Measurements from ENCODE around the gene TAF15.

The TAF15 gene

GRCh38 chr17:35865412-35866340 lies 56.4 kb downstream of the TAF15 start:
- Histone ChIP-seq H3K79me1 (ENCODE audit: low read depth, low read length) (no peaks in the 10 kb centered on the region), H3K18ac (ENCODE audit: low read length) (no peak overlapping the region)
- no CpG with 5 or more reads among the region's 3 CpGs for WGBS, 2 donors (ENCODE audit: extremely low coverage in 2 of 2, insufficient read length in 2 of 2, insufficient replicate concordance in 1 of 2)

GRCh38 chr17:35866341-35866950 lies 57.2 kb downstream of the TAF15 start:
- H3K4me3 ChIP-seq (ENCODE audit: low read length in 2 of 2), result no peak overlapping the region
- no peaks in the 10 kb centered on the region for H3K79me1 ChIP-seq (ENCODE audit: low read depth, low read length)
- H2AK5ac ChIP-seq (ENCODE audit: low read depth, low read length), result no peak overlapping the region
- H3K4me1 ChIP-seq (ENCODE audit: control insufficient read depth in 2 of 2, insufficient read depth in 1 of 2, low read depth in 1 of 2, low read length in 2 of 2), result no peaks in the 10 kb centered on the region
- H4K91ac ChIP-seq (ENCODE audit: low read depth, low read length, poor library complexity), result no peak overlapping the region
- H3K9ac ChIP-seq (ENCODE audit: low read depth, low read length, poor library complexity), result no peak overlapping the region
- no peak overlapping the region for H3K27ac ChIP-seq (replicated peaks; ENCODE audit: low read length)
- H3K4ac ChIP-seq (ENCODE audit: low read length), result no peak overlapping the region
- H2BK12ac ChIP-seq (ENCODE audit: low read length), result no peak overlapping the region
- H2BK15ac ChIP-seq (ENCODE audit: low read length), result no peak overlapping the region
- H3K27me3 ChIP-seq (ENCODE audit: control insufficient read depth in 3 of 3, insufficient read depth in 3 of 3, low read depth in 1 of 3, low read length in 3 of 3), result no peaks in the 10 kb centered on the region
- H4K8ac ChIP-seq (ENCODE audit: low read depth, low read length), result no peak overlapping the region
- WGBS, 2 donors (ENCODE audit: extremely low coverage in 2 of 2, insufficient read length in 2 of 2, insufficient replicate concordance in 1 of 2), result no CpG with 5 or more reads among the region's 1 CpG
- DNase-seq (ENCODE audit: low spot score), result no peak
- H3K36me3 ChIP-seq (replicated peaks in 1 of 2; ENCODE audit: control insufficient read depth in 2 of 2, insufficient read depth in 2 of 2, low read length in 2 of 2), result no peaks in the 10 kb centered on the region
- no peaks in the 10 kb centered on the region for H3K9me3 ChIP-seq (replicated peaks in 1 of 2; ENCODE audit: control insufficient read depth in 2 of 2, insufficient read depth in 1 of 2, low read depth in 1 of 2, low read length in 2 of 2)
- no peak overlapping the region for H3K23ac ChIP-seq (ENCODE audit: low read depth, low read length, poor library complexity)
- no peak overlapping the region for H2BK120ac ChIP-seq (ENCODE audit: low read depth, low read length)
- H2AFZ ChIP-seq (ENCODE audit: low read length), result no peak overlapping the region
- H3K4me2 ChIP-seq (ENCODE audit: insufficient read depth, low read length, poor library complexity, severe bottlenecking), result no peak overlapping the region
- H3K18ac ChIP-seq (ENCODE audit: low read length), result no peak overlapping the region
- H2BK5ac ChIP-seq (ENCODE audit: low read length), result no peak overlapping the region
- H3K14ac ChIP-seq (ENCODE audit: low read length), result no peak overlapping the region

More at GRCh38 chr17:35865412-35866340, 56.4 kb downstream of the TAF15 start:
- no peak overlapping the region for H4K8ac ChIP-seq (ENCODE audit: low read depth, low read length)
- H2BK12ac ChIP-seq (ENCODE audit: low read length), result no peak overlapping the region
- no peak overlapping the region for H2BK15ac ChIP-seq (ENCODE audit: low read length)
- no peak overlapping the region for H3K4me3 ChIP-seq (ENCODE audit: low read length in 2 of 2)
- H3K9me3 ChIP-seq (replicated peaks in 1 of 2; ENCODE audit: control insufficient read depth in 2 of 2, insufficient read depth in 1 of 2, low read depth in 1 of 2, low read length in 2 of 2), result no peaks in the 10 kb centered on the region
- no peak overlapping the region for H3K4ac ChIP-seq (ENCODE audit: low read length)
- H3K14ac ChIP-seq (ENCODE audit: low read length), result no peak overlapping the region
- H2BK120ac ChIP-seq (ENCODE audit: low read depth, low read length), result no peak overlapping the region
- H3K27ac ChIP-seq (replicated peaks; ENCODE audit: low read length), result no peak overlapping the region
- H3K27me3 ChIP-seq (ENCODE audit: control insufficient read depth in 3 of 3, insufficient read depth in 3 of 3, low read depth in 1 of 3, low read length in 3 of 3), result no peaks in the 10 kb centered on the region
- no peak overlapping the region for H3K9ac ChIP-seq (ENCODE audit: low read depth, low read length, poor library complexity)
- no peak overlapping the region for H2AK5ac ChIP-seq (ENCODE audit: low read depth, low read length)
- no peak overlapping the region for H2AFZ ChIP-seq (ENCODE audit: low read length)
- no peak overlapping the region for H2BK5ac ChIP-seq (ENCODE audit: low read length)
- no peaks in the 10 kb centered on the region for H3K36me3 ChIP-seq (replicated peaks in 1 of 2; ENCODE audit: control insufficient read depth in 2 of 2, insufficient read depth in 2 of 2, low read length in 2 of 2)
- H3K23ac ChIP-seq (ENCODE audit: low read depth, low read length, poor library complexity), result no peak overlapping the region
- no peaks in the 10 kb centered on the region for H3K4me1 ChIP-seq (ENCODE audit: control insufficient read depth in 2 of 2, insufficient read depth in 1 of 2, low read depth in 1 of 2, low read length in 2 of 2)
- H3K4me2 ChIP-seq (ENCODE audit: insufficient read depth, low read length, poor library complexity, severe bottlenecking), result no peak overlapping the region
- no peak overlapping the region for H4K91ac ChIP-seq (ENCODE audit: low read depth, low read length, poor library complexity)
- no peak for DNase-seq (ENCODE audit: low spot score)

- H2AK5ac ChIP-seq (ENCODE audit: low read depth, low read length), result no peak overlapping the region
- no peak overlapping the region for H2AFZ ChIP-seq (ENCODE audit: low read length)
- WGBS, 2 donors (ENCODE audit: extremely low coverage in 2 of 2, insufficient read length in 2 of 2, insufficient replicate concordance in 1 of 2), result no CpG with 5 or more reads among the region's 3 CpGs
- no peak overlapping the region for H3K23ac ChIP-seq (ENCODE audit: low read depth, low read length, poor library complexity)
- H3K4me3 ChIP-seq (ENCODE audit: low read length in 2 of 2), result no peak overlapping the region
- no peak overlapping the region for H4K91ac ChIP-seq (ENCODE audit: low read depth, low read length, poor library complexity)
- no peak overlapping the region for H3K9ac ChIP-seq (ENCODE audit: low read depth, low read length, poor library complexity)
- H3K79me1 ChIP-seq (ENCODE audit: low read depth, low read length), result no peaks in the 10 kb centered on the region
- no peak overlapping the region for H2BK15ac ChIP-seq (ENCODE audit: low read length)
- H3K4me2 ChIP-seq (ENCODE audit: insufficient read depth, low read length, poor library complexity, severe bottlenecking), result no peak overlapping the region
- H3K4ac ChIP-seq (ENCODE audit: low read length), result no peak overlapping the region
- no peak overlapping the region for H2BK12ac ChIP-seq (ENCODE audit: low read length)
- no peaks in the 10 kb centered on the region for H3K4me1 ChIP-seq (ENCODE audit: control insufficient read depth in 2 of 2, insufficient read depth in 1 of 2, low read depth in 1 of 2, low read length in 2 of 2)
- H3K18ac ChIP-seq (ENCODE audit: low read length), result no peak overlapping the region
- H3K14ac ChIP-seq (ENCODE audit: low read length), result no peak overlapping the region
- no peak for DNase-seq (ENCODE audit: low spot score)
- H2BK120ac ChIP-seq (ENCODE audit: low read depth, low read length), result no peak overlapping the region
- no peak overlapping the region for H4K8ac ChIP-seq (ENCODE audit: low read depth, low read length)
- H3K27me3 ChIP-seq (ENCODE audit: control insufficient read depth in 3 of 3, insufficient read depth in 3 of 3, low read depth in 1 of 3, low read length in 3 of 3), result no peaks in the 10 kb centered on the region
- no peak overlapping the region for H3K27ac ChIP-seq (replicated peaks; ENCODE audit: low read length)
- H3K36me3 ChIP-seq (replicated peaks in 1 of 2; ENCODE audit: control insufficient read depth in 2 of 2, insufficient read depth in 2 of 2, low read length in 2 of 2), result no peaks in the 10 kb centered on the region
- H2BK5ac ChIP-seq (ENCODE audit: low read length), result no peak overlapping the region
- no peaks in the 10 kb centered on the region for H3K9me3 ChIP-seq (replicated peaks in 1 of 2; ENCODE audit: control insufficient read depth in 2 of 2, insufficient read depth in 1 of 2, low read depth in 1 of 2, low read length in 2 of 2)
These were observed 58.3 kb downstream of the TAF15 start for GRCh38 chr17:35867574-35867973.

GRCh38 chr17:35868737-35869136 lies 59.5 kb downstream of the TAF15 start, which contains the start of gene HEATR9:
Gene HEATR9, minus strand, starts transcription at chr17:35868891. Its CDS starts 149 bp downstream, at chr17:35868742.
- H4K91ac ChIP-seq (ENCODE audit: low read depth, low read length, poor library complexity), result no peak within 1 kb of the TSS
- H2AK5ac ChIP-seq (ENCODE audit: low read depth, low read length), result no peak within 1 kb of the TSS
- H2BK120ac ChIP-seq (ENCODE audit: low read depth, low read length), result no peak within 1 kb of the TSS
- no peak within 1 kb of the TSS for H3K4ac ChIP-seq (ENCODE audit: low read length)
- no peaks in the 10 kb centered on the region for H3K27me3 ChIP-seq (ENCODE audit: control insufficient read depth in 3 of 3, insufficient read depth in 3 of 3, low read depth in 1 of 3, low read length in 3 of 3)
- no peaks in the 10 kb centered on the region for H3K9me3 ChIP-seq (replicated peaks in 1 of 2; ENCODE audit: control insufficient read depth in 2 of 2, insufficient read depth in 1 of 2, low read depth in 1 of 2, low read length in 2 of 2)
- H3K4me3 ChIP-seq (ENCODE audit: low read length in 2 of 2), result no peak within 1 kb of the TSS
- H2AFZ ChIP-seq (ENCODE audit: low read length), result no peak within 1 kb of the TSS
- no peak within 1 kb of the TSS for H2BK5ac ChIP-seq (ENCODE audit: low read length)
- no CpG with 5 or more reads among the region's 3 CpGs for WGBS, 2 donors (ENCODE audit: extremely low coverage in 2 of 2, insufficient read length in 2 of 2, insufficient replicate concordance in 1 of 2)
- no peak within 1 kb of the TSS for H3K14ac ChIP-seq (ENCODE audit: low read length)
- H3K27ac ChIP-seq (replicated peaks; ENCODE audit: low read length), result no peak within 1 kb of the TSS
- no peak within 1 kb of the TSS for H4K8ac ChIP-seq (ENCODE audit: low read depth, low read length)
- H3K36me3 ChIP-seq (replicated peaks in 1 of 2; ENCODE audit: control insufficient read depth in 2 of 2, insufficient read depth in 2 of 2, low read length in 2 of 2), result no peaks in the 10 kb centered on the region
- H3K4me1 ChIP-seq (ENCODE audit: control insufficient read depth in 2 of 2, insufficient read depth in 1 of 2, low read depth in 1 of 2, low read length in 2 of 2), result no peaks in the 10 kb centered on the region
- H3K4me2 ChIP-seq (ENCODE audit: insufficient read depth, low read length, poor library complexity, severe bottlenecking), result no peak within 1 kb of the TSS
- H3K18ac ChIP-seq (ENCODE audit: low read length), result no peak within 1 kb of the TSS
- H3K9ac ChIP-seq (ENCODE audit: low read depth, low read length, poor library complexity), result no peak within 1 kb of the TSS
- H2BK12ac ChIP-seq (ENCODE audit: low read length), result no peak within 1 kb of the TSS
- H3K23ac ChIP-seq (ENCODE audit: low read depth, low read length, poor library complexity), result no peak within 1 kb of the TSS
- no peak for DNase-seq (ENCODE audit: low spot score)
- H3K79me1 ChIP-seq (ENCODE audit: low read depth, low read length), result no peaks in the 10 kb centered on the region
- H2BK15ac ChIP-seq (ENCODE audit: low read length), result no peak within 1 kb of the TSS

Measured in neuronal stem cell (in vitro differentiated cells).